NCI-H226 (cell line): ENCODE results near the gene IL4I1.

ENCODE experiments used
- DNase-seq: peaks from one replicate; pipeline ENCODE4 v3.0.0-alpha.2; 2015

Gene IL4I1

GRCh38 chr19:49894011-49894664, 2.5 kb downstream of the IL4I1 start:
- no peak for DNase-seq

- no peak for DNase-seq
Measured at GRCh38 chr19:49892716-49893115, 4.0 kb downstream of the IL4I1 start.

DNA sequence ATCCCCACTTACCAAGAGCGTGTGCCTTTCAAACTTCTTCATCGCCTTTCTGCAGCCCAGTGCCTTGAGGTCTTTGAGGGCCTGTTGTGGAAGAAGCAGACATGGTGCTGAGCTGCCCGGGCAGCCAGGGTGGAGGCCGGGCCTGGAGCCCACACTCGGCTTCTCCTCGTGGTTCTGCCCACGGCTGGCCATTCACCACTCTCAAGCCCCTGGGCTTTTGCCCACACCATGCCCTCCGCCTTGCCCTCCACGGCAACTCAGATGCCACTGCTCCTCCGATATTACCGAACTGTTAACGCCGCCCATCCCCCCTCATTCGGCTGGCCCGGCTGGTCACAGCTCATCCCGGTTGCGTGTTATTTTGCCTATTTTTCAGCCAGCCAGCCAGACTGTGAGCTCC, 5.3 kb downstream of the IL4I1 start:
- no peak for DNase-seq

DNA sequence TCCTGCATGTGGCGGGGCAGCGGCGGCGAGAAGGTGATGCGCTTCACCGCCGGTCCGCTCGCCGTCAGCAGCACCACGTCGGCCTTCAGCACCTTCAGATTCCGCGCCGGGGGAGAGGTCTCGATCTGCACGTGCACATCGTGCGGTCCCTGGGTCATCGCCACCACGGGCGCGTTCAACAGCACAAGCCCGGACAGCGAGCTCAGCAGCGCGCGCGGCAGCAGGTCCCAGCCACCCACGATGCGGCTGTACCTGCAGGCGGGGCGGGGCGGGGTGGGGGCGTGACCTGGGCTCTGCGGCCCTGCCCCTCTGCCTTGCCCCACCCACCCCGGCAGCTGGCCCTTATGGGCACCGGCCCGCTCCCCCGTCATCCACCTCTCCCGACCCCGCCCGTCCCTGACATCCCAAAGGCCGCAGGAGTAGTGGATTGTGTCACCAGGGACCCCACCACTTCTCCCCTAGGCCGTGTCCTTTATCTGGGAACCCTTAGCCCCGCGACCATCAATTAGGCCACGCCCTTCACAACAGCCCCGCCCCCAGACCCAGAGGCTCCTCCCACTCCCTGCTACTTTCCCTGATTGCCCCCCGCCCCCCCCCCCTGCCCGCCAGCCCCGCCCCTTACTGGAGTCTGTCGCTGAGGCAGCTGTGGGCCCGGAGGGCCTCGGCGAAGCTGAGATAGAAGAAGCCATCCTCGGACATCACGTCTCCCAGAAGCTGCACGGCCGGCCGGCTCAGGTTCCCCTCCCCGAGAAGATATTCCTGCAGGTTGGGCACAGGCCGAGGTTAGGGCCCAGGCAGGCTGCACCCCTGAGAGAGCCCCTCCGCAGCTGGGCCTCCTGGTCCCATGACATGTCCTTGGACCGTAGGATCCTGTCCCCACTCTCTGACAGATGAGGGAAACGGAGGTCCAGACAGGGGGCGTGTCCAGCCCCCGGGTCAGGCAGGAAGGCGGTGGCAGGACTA, 6.1 kb downstream of the IL4I1 start:
- DNase-seq: no peak

GRCh38 chr19:49889687-49890348, 6.9 kb downstream of the IL4I1 start:
- DNase-seq: no peak

DNA sequence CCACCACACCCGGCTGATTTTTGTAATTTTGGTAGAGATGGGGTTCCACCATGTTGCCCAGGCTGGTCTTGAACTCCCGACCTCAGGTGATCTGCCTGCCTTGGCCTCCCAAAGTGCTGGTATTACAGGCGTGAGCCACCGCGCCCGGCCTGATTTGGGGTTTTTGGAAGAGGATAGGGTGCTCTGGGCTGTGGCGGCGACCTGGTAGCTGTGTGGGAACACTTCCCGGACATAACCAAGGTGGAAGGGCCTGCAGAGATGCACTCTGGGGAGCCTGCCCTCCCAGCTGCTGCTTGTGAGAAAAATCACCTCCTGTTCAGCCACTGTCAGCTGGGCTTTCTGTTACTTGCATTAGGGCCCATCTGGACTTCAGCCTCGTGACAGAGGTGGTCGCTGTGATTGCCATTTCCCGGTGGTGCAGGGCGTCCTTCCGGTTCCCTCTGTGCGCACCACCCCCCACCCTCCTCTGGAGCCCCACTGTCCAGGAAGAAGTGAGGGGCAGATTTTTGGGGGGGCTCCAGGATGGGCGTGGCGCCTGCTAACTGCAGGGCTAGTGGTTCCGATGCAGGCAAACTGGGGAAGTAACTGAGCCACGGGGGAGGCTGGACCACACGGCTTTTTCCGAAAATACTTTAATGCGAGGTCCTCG, 7.5 kb downstream of the IL4I1 start:
- DNase-seq: no peak

- DNase-seq: no peak
Measured at GRCh38 chr19:49888510-49888824, 8.2 kb downstream of the IL4I1 start.

- DNase-seq: no peak
Measured at GRCh38 chr19:49887665-49888509, 8.8 kb downstream of the IL4I1 start.

GRCh38 chr19:49887037-49887664, 9.5 kb downstream of the IL4I1 start:
- no peak for DNase-seq

GRCh38 chr19:49884760-49885159, 11.9 kb downstream of the IL4I1 start:
- no peak for DNase-seq

DNA sequence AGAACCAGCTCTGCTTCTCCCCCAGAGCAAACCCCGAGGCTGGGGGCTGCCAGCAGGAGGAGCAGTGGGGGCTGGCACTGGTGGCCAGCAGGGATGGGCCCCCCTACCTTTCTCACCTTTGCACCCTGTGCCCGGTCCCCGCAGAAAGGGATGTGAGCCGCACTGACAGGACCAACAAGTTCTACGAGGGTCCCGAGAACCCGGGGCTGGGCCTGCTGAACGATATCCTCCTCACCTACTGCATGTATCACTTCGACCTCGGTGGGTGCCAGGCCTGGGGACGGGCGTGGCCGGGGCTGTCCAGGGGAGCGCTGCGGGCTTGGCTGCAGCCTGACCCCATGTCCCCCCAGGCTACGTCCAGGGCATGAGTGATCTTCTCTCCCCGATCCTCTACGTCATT, 12.6 kb downstream of the IL4I1 start:
- no peak for DNase-seq

- no peak for DNase-seq
Measured at GRCh38 chr19:49883094-49883493, 13.6 kb downstream of the IL4I1 start.

DNA sequence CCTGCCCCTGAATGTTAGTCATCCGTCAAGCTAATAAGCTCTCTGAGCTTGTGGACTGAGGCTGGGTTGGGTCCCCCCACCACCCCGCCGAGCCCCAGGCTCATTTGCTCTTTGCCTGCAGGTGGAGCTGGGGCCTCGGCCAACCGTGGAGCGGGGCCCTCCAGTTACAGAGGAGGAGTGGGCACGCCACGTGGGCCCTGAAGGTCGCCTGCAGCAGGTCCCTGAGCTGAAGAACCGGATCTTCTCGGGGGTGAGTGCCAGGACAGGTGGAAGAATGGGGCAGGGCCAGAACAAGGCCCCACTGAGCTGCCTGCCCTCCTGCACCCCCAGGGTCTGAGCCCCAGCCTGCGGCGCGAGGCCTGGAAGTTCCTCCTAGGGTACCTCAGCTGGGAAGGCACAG, 14.0 kb downstream of the IL4I1 start:
- DNase-seq: no peak

DNA sequence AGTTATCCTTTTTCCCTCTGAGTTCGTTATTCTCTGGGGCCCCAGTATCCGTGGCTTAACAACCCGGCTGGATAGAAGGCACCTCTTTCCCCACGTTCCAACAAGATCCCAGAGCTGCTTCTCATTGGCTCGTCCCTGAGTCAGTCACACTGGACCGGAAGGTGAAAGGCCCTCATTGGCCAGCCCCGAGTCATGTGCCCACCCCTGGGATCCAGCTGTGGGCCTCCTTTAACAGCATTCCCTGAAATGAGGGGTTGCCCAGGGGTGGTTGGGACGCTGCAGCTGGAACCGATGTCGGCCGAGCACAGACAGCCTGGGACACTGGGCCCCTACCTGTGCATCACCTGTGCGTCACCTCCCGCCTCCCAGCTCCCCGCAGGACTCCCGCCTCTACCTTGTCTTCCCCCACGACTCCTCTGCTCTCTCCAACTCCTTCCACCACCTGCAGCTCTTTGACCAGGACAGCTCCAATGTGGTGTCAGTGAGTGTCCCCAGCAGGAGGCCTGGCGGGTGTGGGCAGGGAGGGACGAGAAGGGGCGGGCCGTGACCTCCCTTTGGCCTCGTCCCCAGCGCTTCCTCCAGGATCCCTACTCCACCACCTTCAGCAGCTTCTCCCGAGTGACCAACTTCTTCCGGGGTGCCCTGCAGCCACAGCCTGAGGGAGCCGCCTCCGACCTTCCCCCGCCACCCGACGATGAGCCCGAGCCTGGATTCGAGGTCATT, 14.9 kb downstream of the IL4I1 start:
- DNase-seq: no peak

GRCh38 chr19:49881186-49881585, 15.5 kb downstream of the IL4I1 start:
- DNase-seq: no peak

DNA sequence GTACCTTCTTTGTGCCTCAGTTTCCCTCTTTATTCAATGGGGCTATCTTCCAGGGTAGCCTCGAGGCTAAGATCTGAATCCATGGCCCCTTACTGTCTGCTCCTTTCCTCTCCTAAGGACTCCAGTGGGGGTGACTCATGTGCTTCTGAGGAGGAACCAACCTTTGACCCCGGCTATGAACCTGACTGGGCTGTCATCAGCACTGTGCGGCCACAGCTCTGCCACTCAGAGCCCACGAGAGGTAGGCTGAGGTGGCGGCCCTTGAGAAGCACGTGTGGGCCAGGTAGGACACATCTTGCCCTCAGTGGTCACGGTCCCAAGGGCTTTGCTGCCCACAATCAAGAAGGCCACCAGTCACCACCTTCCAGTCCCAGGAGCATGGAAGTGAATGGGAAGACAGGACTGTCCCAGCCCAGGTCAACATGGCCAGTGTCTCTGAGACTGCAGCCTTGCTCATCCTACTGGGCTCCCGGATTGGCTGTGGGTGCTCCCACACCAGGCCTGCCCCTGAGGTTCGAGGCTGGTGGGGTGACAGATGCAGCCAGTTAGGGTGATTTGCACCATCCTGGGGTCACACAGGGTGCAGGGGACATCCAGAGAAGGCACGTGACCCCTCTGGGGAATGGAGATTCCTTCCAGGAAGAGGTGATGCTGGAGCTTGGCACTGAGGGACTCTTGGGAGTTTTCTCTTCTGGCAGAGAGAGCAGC, 16.4 kb downstream of the IL4I1 start:
- DNase-seq: no peak

GRCh38 chr19:49879243-49879963, 17.3 kb downstream of the IL4I1 start:
- DNase-seq: no peak

DNA sequence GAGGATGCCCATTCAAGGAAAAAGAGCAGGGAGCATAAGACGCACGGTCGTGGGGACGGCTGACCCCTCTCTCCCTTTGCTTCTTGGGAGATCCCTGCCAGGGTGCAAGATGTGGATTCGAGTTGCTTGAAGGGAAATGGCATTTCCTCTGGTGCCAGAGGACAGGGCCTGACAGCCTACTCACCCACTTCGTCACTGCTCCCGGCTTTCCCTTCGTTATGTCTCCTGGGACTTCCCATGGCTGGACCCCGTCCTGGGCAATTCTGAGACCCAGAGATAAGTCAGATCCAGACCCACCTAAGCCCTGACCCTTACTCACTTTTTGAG, 18.0 kb downstream of the IL4I1 start:
- no peak for DNase-seq

- peak; percentile 92 for DNase-seq
Measured at GRCh38 chr19:49877879-49878743, 18.6 kb downstream of the IL4I1 start.
